SK-N-MC (cell line): ENCODE measurements around the gene TMEM80.

ENCODE experiments used
- EZH2 ChIP-seq: fragments of 200-600 bp; sonication (generic); IDR thresholded peaks from one replicate; pipeline ENCODE4 v1.6.1; 2017; ENCODE audit warnings: antibody characterized with exemption
- FOXP2 ChIP-seq: optimal IDR thresholded peaks from 2 replicates; pipeline ENCODE3; 2011; ENCODE audit warnings: mild to moderate bottlenecking, moderate library complexity; ENCODE audit not compliant: insufficient read depth; ENCODE audit errors: extremely low read length, control extremely low read depth
- POLR2AphosphoS5 ChIP-seq: IDR thresholded peaks from 2 replicates; pipeline ENCODE4 v1.6.1; 2012; ENCODE audit warnings: mild to moderate bottlenecking, low read depth, low read length, borderline replicate concordance

DNA sequence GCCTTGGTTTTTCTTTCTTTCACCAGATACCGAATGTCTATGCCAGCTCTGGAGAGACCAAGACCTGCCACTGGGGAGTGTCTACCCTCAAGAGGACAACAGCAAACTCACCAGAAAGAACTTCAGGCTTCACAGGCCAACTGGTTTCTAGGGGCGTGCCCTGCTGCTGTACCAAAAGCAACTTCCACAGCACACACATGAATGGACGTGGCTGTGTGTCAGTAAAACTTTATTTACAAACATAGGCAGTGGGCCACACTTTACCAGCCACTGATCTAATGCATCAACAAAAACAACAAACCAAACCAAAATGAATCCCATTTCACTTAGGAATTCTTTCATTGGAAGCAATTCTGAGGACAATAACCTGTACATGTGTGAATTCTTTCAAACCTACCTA, 17.3 kb upstream of the TMEM80 start:
- TF ChIP-seq EZH2 = no peak
- no peak for TF ChIP-seq POLR2AphosphoS5
- TF ChIP-seq FOXP2 = no peak
